Neural cell (in vitro differentiated cells): Measurements from ENCODE around the gene DYDC2. TPM values are rescaled to one million over a fixed set of nuclear protein-coding genes. Genes with fewer than 3 reads are reported as not detected.

ENCODE experiments used
- H2AFZ ChIP-seq: fragments of 200-600, 300-800 bp; sonication (generic), shearing (Covaris generic); 2 replicates; pipeline ENCODE4 v1.6.0; 2014; ENCODE audit warnings: low read depth, mild to moderate bottlenecking, antibody characterized with exemption, low read length, moderate library complexity
- H3F3A ChIP-seq: fragments of 200-600 bp; shearing (Covaris generic); 2 replicates; pipeline ENCODE4 v1.6.1; 2016; ENCODE audit warnings: mild to moderate bottlenecking, moderate library complexity, mixed read lengths, antibody characterized with exemption, low read length; ENCODE audit not compliant: insufficient read depth, poor library complexity, severe bottlenecking
- H3K27ac ChIP-seq: fragments of 200-600, 300-800 bp; sonication (generic), shearing (Covaris generic); 2 replicates; pipeline ENCODE4 v1.5.1; 2014; ENCODE audit warnings: mild to moderate bottlenecking, low read length, moderate library complexity
- H3K27me3 ChIP-seq: fragments of 300-800, 200-600 bp; sonication (generic), shearing (Covaris generic); 2 replicates; pipeline ENCODE4 v1.6.0; 2014; ENCODE audit warnings: mild to moderate bottlenecking, low read depth, low read length, moderate library complexity; ENCODE audit not compliant: insufficient read depth
- H3K36me3 ChIP-seq: fragments of 300-800, 200-600 bp; sonication (generic), shearing (Covaris generic); 2 replicates; pipeline ENCODE4 v1.5.1; 2014; ENCODE audit warnings: mild to moderate bottlenecking, antibody characterized with exemption, low read length, moderate library complexity; ENCODE audit not compliant: insufficient read depth
- H3K4me2 ChIP-seq: fragments of 300-800, 200-600 bp; sonication (generic), shearing (Covaris generic); 2 replicates; pipeline ENCODE4 v1.6.0; 2014; ENCODE audit warnings: mild to moderate bottlenecking, low read length
- H3K4me3 ChIP-seq: fragments of 300-800, 200-600 bp; sonication (generic), shearing (Covaris generic); 2 replicates; pipeline ENCODE4 v1.5.1; 2014; ENCODE audit warnings: mild to moderate bottlenecking, low read length, moderate library complexity
- H3K79me2 ChIP-seq: fragments of 200-600 bp; shearing (Covaris generic); replicated peaks from 2 replicates; pipeline ENCODE4 v1.6.0; 2014; ENCODE audit warnings: mild to moderate bottlenecking, low read length, moderate library complexity; ENCODE audit not compliant: insufficient read depth
- H3K9ac ChIP-seq: fragments of 300-800, 200-600 bp; sonication (generic), shearing (Covaris generic); 2 replicates; pipeline ENCODE4 v1.6.1; 2016; ENCODE audit warnings: mild to moderate bottlenecking, low read length, mixed read lengths
- H3K9me2 ChIP-seq: fragments of 200-600 bp; shearing (Covaris generic); 2 replicates; pipeline ENCODE4 v1.6.1; 2016; ENCODE audit warnings: mild to moderate bottlenecking, low read length, mixed read lengths; ENCODE audit not compliant: insufficient read depth
- H3K9me3 ChIP-seq: fragments of 200-600, 300-800 bp; sonication (generic), shearing (Covaris generic); 2 replicates; pipeline ENCODE4 v1.6.1; 2016; ENCODE audit warnings: mild to moderate bottlenecking, mixed run types, low read length, moderate library complexity, mixed read lengths
- H4K20me1 ChIP-seq: fragments of 200-600 bp; shearing (Covaris generic); 2 replicates; pipeline ENCODE4 v1.6.1; 2016; ENCODE audit warnings: mild to moderate bottlenecking, mixed run types; ENCODE audit not compliant: insufficient read depth
- EP300 ChIP-seq: fragments of 450-650 bp; conservative IDR thresholded peaks from 2 replicates; pipeline ENCODE4 v1.6.1; 2014; ENCODE audit warnings: antibody characterized with exemption, mild to moderate bottlenecking, moderate library complexity; ENCODE audit not compliant: poor library complexity, severe bottlenecking
- EZH2 ChIP-seq: fragments of 200-600, 300-800 bp; shearing (Covaris generic), sonication (generic); IDR thresholded peaks from 2 replicates; pipeline ENCODE4 v1.6.1; 2014; ENCODE audit warnings: antibody characterized with exemption, low read length, borderline replicate concordance, mild to moderate bottlenecking; ENCODE audit not compliant: insufficient read depth, poor library complexity, severe bottlenecking
- MXI1 ChIP-seq: fragments of 450-650 bp; conservative IDR thresholded peaks from 2 replicates; pipeline ENCODE4 v1.6.1; 2014; ENCODE audit warnings: antibody characterized with exemption, mild to moderate bottlenecking; ENCODE audit not compliant: poor library complexity, severe bottlenecking
- POLR2AphosphoS5 ChIP-seq: IDR thresholded peaks from 2 replicates; pipeline ENCODE4 v1.6.1; 2012
- RAD21 ChIP-seq: fragments of 450-650 bp; conservative IDR thresholded peaks from 2 replicates; pipeline ENCODE4 v1.6.1; 2014; ENCODE audit warnings: antibody characterized with exemption, mild to moderate bottlenecking, moderate library complexity
- SMC3 ChIP-seq: fragments of 450-650 bp; conservative IDR thresholded peaks from 2 replicates; pipeline ENCODE4 v1.6.1; 2014; ENCODE audit warnings: antibody characterized with exemption, mild to moderate bottlenecking, moderate library complexity; ENCODE audit not compliant: poor library complexity
- TAF1 ChIP-seq: IDR thresholded peaks from 2 replicates; pipeline ENCODE4 v1.6.1; 2012; ENCODE audit warnings: low read depth
- polyA plus RNA-seq: library from polyadenylated mRNA; depleted of rRNA; stranded (reverse); fragments of >200 nt; gene quantifications from 2 replicates; pipeline ENCODE4 v1.2.3, GENCODE V29; 2014
- TF ChIP-seq, protein P1 (sequence below): fragments of 450-650 bp; IDR thresholded peaks from 2 replicates; pipeline ENCODE4 v1.5.1; 2014; ENCODE audit warnings: antibody characterized with exemption, mild to moderate bottlenecking, moderate library complexity; ENCODE audit not compliant: poor library complexity, severe bottlenecking
- TF ChIP-seq, protein P2 (sequence below): IDR thresholded peaks from 2 replicates; pipeline ENCODE4 v1.6.1; 2012; ENCODE audit warnings: borderline replicate concordance

The DYDC2 gene
- polyA plus RNA-seq, 1 donor from 2014 or later, result 2.4 TPM

DNA sequence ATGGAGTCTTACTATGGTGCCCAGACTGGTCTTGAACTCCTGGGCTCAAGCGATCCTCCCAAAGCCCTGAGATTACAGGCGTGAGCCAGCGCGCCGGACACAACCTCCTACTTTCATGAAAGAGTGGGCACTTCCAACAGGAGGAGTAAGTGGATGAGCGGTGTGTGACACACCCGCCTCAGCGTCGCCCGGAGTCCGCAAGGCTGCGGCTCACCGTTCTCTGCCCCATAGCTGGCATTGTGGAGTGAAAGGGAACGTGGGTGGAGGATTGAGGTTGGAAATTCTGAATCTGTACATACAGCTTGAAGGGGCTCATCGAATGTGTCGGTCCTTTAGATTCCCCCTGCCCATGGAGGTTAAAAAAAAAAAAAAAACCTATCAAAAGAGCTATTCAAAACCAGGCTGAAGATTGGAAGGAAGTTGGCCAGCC, 51.2 kb downstream of the DYDC2 start:
- Histone ChIP-seq H3K9ac (peak overlapping the region; percentile 71), H3K27ac (peak overlapping the region; percentile 44)
- TF ChIP-seq EZH2 (no peak), RAD21 (no peak), MXI1 (no peak), SMC3 (no peak), EP300 (no peak), POLR2AphosphoS5 (no peak), TAF1 (no peak)
- TF ChIP-seq, protein P1, sequence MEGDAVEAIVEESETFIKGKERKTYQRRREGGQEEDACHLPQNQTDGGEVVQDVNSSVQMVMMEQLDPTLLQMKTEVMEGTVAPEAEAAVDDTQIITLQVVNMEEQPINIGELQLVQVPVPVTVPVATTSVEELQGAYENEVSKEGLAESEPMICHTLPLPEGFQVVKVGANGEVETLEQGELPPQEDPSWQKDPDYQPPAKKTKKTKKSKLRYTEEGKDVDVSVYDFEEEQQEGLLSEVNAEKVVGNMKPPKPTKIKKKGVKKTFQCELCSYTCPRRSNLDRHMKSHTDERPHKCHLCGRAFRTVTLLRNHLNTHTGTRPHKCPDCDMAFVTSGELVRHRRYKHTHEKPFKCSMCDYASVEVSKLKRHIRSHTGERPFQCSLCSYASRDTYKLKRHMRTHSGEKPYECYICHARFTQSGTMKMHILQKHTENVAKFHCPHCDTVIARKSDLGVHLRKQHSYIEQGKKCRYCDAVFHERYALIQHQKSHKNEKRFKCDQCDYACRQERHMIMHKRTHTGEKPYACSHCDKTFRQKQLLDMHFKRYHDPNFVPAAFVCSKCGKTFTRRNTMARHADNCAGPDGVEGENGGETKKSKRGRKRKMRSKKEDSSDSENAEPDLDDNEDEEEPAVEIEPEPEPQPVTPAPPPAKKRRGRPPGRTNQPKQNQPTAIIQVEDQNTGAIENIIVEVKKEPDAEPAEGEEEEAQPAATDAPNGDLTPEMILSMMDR, result no peak
- TF ChIP-seq, protein P2, sequence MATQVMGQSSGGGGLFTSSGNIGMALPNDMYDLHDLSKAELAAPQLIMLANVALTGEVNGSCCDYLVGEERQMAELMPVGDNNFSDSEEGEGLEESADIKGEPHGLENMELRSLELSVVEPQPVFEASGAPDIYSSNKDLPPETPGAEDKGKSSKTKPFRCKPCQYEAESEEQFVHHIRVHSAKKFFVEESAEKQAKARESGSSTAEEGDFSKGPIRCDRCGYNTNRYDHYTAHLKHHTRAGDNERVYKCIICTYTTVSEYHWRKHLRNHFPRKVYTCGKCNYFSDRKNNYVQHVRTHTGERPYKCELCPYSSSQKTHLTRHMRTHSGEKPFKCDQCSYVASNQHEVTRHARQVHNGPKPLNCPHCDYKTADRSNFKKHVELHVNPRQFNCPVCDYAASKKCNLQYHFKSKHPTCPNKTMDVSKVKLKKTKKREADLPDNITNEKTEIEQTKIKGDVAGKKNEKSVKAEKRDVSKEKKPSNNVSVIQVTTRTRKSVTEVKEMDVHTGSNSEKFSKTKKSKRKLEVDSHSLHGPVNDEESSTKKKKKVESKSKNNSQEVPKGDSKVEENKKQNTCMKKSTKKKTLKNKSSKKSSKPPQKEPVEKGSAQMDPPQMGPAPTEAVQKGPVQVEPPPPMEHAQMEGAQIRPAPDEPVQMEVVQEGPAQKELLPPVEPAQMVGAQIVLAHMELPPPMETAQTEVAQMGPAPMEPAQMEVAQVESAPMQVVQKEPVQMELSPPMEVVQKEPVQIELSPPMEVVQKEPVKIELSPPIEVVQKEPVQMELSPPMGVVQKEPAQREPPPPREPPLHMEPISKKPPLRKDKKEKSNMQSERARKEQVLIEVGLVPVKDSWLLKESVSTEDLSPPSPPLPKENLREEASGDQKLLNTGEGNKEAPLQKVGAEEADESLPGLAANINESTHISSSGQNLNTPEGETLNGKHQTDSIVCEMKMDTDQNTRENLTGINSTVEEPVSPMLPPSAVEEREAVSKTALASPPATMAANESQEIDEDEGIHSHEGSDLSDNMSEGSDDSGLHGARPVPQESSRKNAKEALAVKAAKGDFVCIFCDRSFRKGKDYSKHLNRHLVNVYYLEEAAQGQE, result no peak

DNA sequence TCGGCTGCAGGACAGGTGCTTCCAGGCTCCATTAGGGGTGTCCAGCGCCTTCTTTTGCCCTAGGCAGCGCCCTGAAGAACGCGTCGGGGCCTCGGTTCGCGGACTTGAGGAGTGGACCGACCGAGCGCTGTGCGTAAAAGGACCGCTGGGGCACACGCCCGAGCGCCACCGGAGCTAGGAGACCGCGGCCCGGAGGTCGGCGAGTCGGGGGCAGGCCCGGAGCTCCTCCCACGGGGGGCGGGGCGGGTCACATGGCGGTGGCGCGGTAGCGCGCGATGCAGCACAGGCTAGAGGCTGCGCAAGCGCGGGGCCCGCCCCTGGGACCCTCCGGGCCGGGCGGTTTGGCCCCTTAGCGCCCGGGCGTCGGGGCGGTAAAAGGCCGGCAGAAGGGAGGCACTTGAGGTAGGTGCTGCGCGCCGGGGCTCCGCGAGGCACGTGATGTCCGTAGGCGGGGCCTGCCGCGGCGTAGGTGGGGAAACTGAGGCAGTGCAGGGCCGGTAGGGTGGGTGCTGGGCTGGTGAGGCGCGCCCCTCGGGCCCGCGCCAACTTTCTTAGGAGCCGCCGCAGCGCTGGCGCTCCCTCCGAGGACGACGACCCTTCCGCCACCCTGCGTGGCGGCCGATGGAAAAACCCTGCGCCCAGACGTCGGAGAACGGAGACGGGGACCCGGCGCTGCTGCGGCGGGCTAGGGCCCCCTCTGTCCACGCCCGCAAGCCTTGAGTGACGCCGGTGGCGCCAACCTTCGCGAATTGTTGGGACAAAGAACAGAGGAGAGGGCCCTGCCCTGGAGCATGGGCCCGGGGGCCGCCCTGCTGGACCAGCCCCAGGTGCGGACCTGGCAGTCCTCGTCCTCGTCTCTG, 51.9 kb downstream of the DYDC2 start, which contains the start of gene PRXL2A:
PRXL2A (plus strand) TSS at position 310 of the 860 bp plus-strand sequence. CDS start 11,917 bp downstream, outside the sequence.
- H3K9me3 ChIP-seq, result no peaks in the 10 kb centered on the region
- H3K27ac ChIP-seq, result peak within 1 kb of the TSS; percentile 44
- peaks cover 7% of the 10 kb centered on the region for H3K79me2 ChIP-seq
- peak within 1 kb of the TSS; percentile 71 for H3K9ac ChIP-seq
- H3F3A ChIP-seq, result no peaks in the 10 kb centered on the region
- H4K20me1 ChIP-seq, result no peaks in the 10 kb centered on the region
- H3K4me2 ChIP-seq, result peak within 1 kb of the TSS; percentile 74
- H3K4me3 ChIP-seq, result peak within 1 kb of the TSS; percentile 90
- peak within 1 kb of the TSS; percentile 88 for H2AFZ ChIP-seq
- H3K27me3 ChIP-seq, result no peaks in the 10 kb centered on the region
- TF ChIP-seq, protein P1, result no peak
- TF ChIP-seq POLR2AphosphoS5, result peak; percentile 54
- peak; percentile 50 for TF ChIP-seq MXI1
- TF ChIP-seq EZH2, result no peak
- TF ChIP-seq TAF1, result peak; percentile 31
- no peak for TF ChIP-seq RAD21
- no peak for TF ChIP-seq EP300
- TF ChIP-seq, protein P2, result no peak
- TF ChIP-seq SMC3, result peak; percentile 21
- no peaks in the 10 kb centered on the region for H3K36me3 ChIP-seq
- H3K9me2 ChIP-seq, result no peaks in the 10 kb centered on the region

More for the DNA sequence above, 51.2 kb downstream of the DYDC2 start:
- H3K4me2 ChIP-seq, result peak overlapping the region; percentile 53
- no peaks in the 10 kb centered on the region for H4K20me1 ChIP-seq
- no peaks in the 10 kb centered on the region for H3K27me3 ChIP-seq
- H3F3A ChIP-seq, result no peaks in the 10 kb centered on the region
- peak overlapping the region; percentile 90 for H3K4me3 ChIP-seq
- H2AFZ ChIP-seq, result peak overlapping the region; percentile 88
- H3K9me2 ChIP-seq, result no peaks in the 10 kb centered on the region
- H3K36me3 ChIP-seq, result no peaks in the 10 kb centered on the region
- no peaks in the 10 kb centered on the region for H3K9me3 ChIP-seq
- H3K79me2 ChIP-seq, result peaks cover 7% of the 10 kb centered on the region
